Stimulated activated CD4-positive, alpha-beta T cell treated with anti-CD3 and anti-CD28 coated beads, Interleukin-4, amount 100 ng/mL, for 1 hour (primary cell): ENCODE results near the gene TAC4.

ENCODE experiments used
- DNase-seq: peaks from one replicate; pipeline ENCODE4 v3.0.0-alpha.2; 2020

Gene TAC4

GRCh38 chr17:49798182-49798581 is 49.7 kb downstream of the TAC4 start:
- no peak for DNase-seq

GRCh38 chr17:49795372-49795771 is 52.5 kb downstream of the TAC4 start:
- DNase-seq, result no peak

GRCh38 chr17:49793309-49793708 is 54.6 kb downstream of the TAC4 start:
- DNase-seq, result no peak

GRCh38 chr17:49789243-49789578 is 58.7 kb downstream of the TAC4 start:
- no peak for DNase-seq

- DNase-seq, result peak; percentile 97
Observed at GRCh38 chr17:49788478-49789242, 59.2 kb downstream of the TAC4 start, which contains the start of gene KAT7. KAT7 (plus strand) TSS chr17:49788681; CDS start chr17:49788835, 154 bp downstream.
